ENCODE results near the gene PTPN13.

The PTPN13 gene

DNA sequence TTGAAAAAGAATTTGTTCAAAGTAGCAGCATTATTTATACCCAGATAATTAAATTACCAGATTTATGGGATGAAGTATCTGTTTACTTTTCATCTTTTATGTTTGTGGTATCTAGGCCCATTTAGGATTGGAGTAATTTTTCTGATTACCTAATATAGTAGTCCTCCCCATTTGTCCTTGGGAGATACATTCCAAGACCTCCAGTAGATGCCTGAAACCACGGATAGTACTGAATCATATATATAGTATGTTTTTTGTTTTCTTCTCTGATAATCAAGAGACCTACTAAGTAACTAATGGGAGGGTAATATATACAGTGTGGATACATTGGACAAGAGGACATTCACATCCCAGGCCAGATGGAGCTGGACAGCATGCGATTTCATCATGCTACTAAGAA is 30.7 kb upstream of the PTPN13 start:
- Histone ChIP-seq H3K27ac (ENCODE audit: extremely low read depth, low read depth, low read length) (no peak overlapping the region), H3K9me3 (ENCODE audit: control insufficient read depth, insufficient read depth, low read depth, low read length) (no peaks in the 10 kb centered on the region), H3K4me1 (ENCODE audit: control insufficient read depth, insufficient read depth, low read length) (peaks cover 27% of the 10 kb centered on the region), H3K36me3 (ENCODE audit: control insufficient read depth in 2 of 2, insufficient read depth in 1 of 2, low read length in 2 of 2) (no peaks in the 10 kb centered on the region), H3K4me3 (ENCODE audit: low read depth, low read length) (no peak overlapping the region)
- ChIA-PET CTCF (no interaction called here), POLR2A (interaction anchor here (0.9 kb wide), 1 partner anchor 31 kb away, joined by 3 read pairs; the partner anchor contains the start of gene PTPN13)
- TF ChIP-seq ZNF558 (tag by site-specific recombination; IDR thresholded peaks at IDR 0.05) (no peak), ZNF19 (tag by site-specific recombination; IDR thresholded peaks at IDR 0.05; ENCODE audit: low read depth) (no peak), ZNF426 (tag by site-specific recombination; IDR thresholded peaks at IDR 0.05) (no peak), ZBTB26 (tag by site-specific recombination; optimal IDR thresholded peaks at IDR 0.05) (no peak), ZNF114 (tag by site-specific recombination; IDR thresholded peaks at IDR 0.05) (no peak), ZNF423 (tag by site-specific recombination; IDR thresholded peaks at IDR 0.05) (no peak), ZBTB10 (tag by site-specific recombination; IDR thresholded peaks at IDR 0.05) (no peak), ZNF571 (tag by site-specific recombination; IDR thresholded peaks at IDR 0.05) (no peak)
- TF ChIP-seq, protein P1, sequence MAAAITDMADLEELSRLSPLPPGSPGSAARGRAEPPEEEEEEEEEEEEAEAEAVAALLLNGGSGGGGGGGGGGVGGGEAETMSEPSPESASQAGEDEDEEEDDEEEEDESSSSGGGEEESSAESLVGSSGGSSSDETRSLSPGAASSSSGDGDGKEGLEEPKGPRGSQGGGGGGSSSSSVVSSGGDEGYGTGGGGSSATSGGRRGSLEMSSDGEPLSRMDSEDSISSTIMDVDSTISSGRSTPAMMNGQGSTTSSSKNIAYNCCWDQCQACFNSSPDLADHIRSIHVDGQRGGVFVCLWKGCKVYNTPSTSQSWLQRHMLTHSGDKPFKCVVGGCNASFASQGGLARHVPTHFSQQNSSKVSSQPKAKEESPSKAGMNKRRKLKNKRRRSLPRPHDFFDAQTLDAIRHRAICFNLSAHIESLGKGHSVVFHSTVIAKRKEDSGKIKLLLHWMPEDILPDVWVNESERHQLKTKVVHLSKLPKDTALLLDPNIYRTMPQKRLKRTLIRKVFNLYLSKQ (tag by site-specific recombination; IDR thresholded peaks at IDR 0.05; ENCODE audit: borderline replicate concordance) = no peak

- ChIA-PET POLR2A (no interaction called here), CTCF (interaction anchor here (1.9 kb wide), 1 partner anchor 66 kb away, joined by 7 read pairs; no protein-coding TSS in a partner anchor)
- Histone ChIP-seq H3K4me1 (ENCODE audit: control insufficient read depth, insufficient read depth, low read length) (peaks cover 16% of the 10 kb centered on the region), H3K36me3 (ENCODE audit: control insufficient read depth in 2 of 2, insufficient read depth in 1 of 2, low read length in 2 of 2) (no peaks in the 10 kb centered on the region), H3K27ac (ENCODE audit: extremely low read depth, low read depth, low read length) (no peak overlapping the region), H3K9me3 (ENCODE audit: control insufficient read depth, insufficient read depth, low read depth, low read length) (no peaks in the 10 kb centered on the region), H3K4me3 (ENCODE audit: low read depth, low read length) (no peak overlapping the region)
- TF ChIP-seq ZBTB7A (tag by site-specific recombination; IDR thresholded peaks at IDR 0.05; ENCODE audit: low read depth) (no peak), HIC1 (tag by site-specific recombination; IDR thresholded peaks at IDR 0.05) (no peak), KLF9 (tag by site-specific recombination; IDR thresholded peaks at IDR 0.05; ENCODE audit: low read depth) (no peak), ZFP3 (tag by site-specific recombination; IDR thresholded peaks at IDR 0.05; ENCODE audit: low read depth) (no peak), EGR2 (tag by site-specific recombination; IDR thresholded peaks at IDR 0.05; ENCODE audit: low read depth) (peak; percentile 35; the same call in 1 of the 2 replicates), OSR2 (tag by site-specific recombination; IDR thresholded peaks at IDR 0.05) (0 out of 2 replicates have a peak, but pooled peaks have one; percentile 35), ZFHX2 (tag by site-specific recombination; conservative IDR thresholded peaks at IDR 0.05) (peak; percentile 42; the same call in 1 of the 2 replicates), PRDM2 (tag by site-specific recombination; IDR thresholded peaks at IDR 0.05; ENCODE audit: borderline replicate concordance) (no peak)
Measured at GRCh38 chr4:86564795-86565194, 29.3 kb upstream of the PTPN13 start.
